ENCODE data around the gene MT1G. TPM values are rescaled to one million over a fixed set of nuclear protein-coding genes. Genes with fewer than 3 reads are reported as not detected.
"Not testable (repeated sequence)": the region's sequence is repeated elsewhere in the genome, so short reads cannot be mapped to it uniquely, and the experiment has no call there.

MT1G gene
- total and polyA plus RNA-seq, 2 experiments from 2014 or later = not detected

GRCh38 chr16:56670620-56670934, 2.7 kb upstream of the MT1G start:
- peaks cover 100% of the 10 kb centered on the region for H3K27me3 ChIP-seq
- no peaks in the 10 kb centered on the region for H3K9me3 ChIP-seq (ENCODE audit: low read depth)
- H3K27ac ChIP-seq = no peak overlapping the region
- TF ChIP-seq CTCF (IDR thresholded peaks at IDR 0.05; ENCODE audit: low read depth, low read length) = no peak
- no peak for DNase-seq (ENCODE audit: low read depth in 1 of 2, low spot score in 1 of 2)
- no peaks in the 10 kb centered on the region for H3K36me3 ChIP-seq
- no peak overlapping the region for H3K4me3 ChIP-seq
- H3K4me1 ChIP-seq (ENCODE audit: low read depth) = no peaks in the 10 kb centered on the region

DNA sequence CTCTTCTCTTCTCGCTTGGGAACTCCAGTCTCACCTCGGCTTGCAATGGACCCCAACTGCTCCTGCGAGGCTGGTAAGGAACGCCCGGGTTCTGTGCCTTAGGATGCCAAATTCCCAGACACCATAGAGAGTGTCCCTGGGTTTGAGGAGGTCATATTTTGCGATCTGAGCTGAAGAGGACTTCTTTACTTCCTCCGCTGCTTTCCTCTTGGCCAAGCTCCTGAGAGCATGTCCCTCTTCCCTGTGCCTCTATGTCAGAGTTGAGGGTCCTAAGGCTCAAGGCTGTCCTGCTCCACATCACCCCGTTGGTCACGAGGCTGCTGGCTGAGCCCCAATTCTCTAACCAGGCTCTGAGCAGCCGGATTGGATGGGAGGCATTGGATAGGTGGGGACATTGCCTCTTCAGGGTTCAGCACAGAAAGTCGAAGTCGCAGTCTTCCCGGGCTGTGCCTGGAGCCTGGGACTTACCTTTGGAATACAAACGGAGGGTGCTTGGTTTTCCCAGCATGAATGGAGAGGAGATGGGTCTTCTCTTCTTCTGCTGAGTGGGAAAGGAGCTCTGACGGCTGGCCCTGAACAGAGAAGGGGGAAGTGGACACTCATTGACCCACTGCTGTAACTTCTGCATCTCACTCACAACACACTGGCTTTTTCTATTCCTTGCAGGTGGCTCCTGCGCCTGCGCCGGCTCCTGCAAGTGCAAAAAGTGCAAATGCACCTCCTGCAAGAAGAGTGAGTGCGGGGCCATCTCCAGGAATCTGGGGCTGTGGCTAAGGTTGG, 2.2 kb upstream of the MT1G start:
- no peak overlapping the region for H3K4me3 ChIP-seq
- no peak for TF ChIP-seq CTCF (IDR thresholded peaks at IDR 0.05; ENCODE audit: low read depth, low read length)
- H3K4me1 ChIP-seq (ENCODE audit: low read depth) = no peaks in the 10 kb centered on the region
- no peaks in the 10 kb centered on the region for H3K36me3 ChIP-seq
- peaks cover 100% of the 10 kb centered on the region for H3K27me3 ChIP-seq
- no peak for DNase-seq (ENCODE audit: low read depth in 1 of 2, low spot score in 1 of 2)
- no peak overlapping the region for H3K27ac ChIP-seq
- H3K9me3 ChIP-seq (ENCODE audit: low read depth) = no peaks in the 10 kb centered on the region

GRCh38 chr16:56669005-56669839, 1.4 kb upstream of the MT1G start, which contains the start of gene MT1H:
MT1H (plus strand) TSS chr16:56669814; CDS start chr16:56669885, 71 bp downstream.
- Histone ChIP-seq H3K27me3 (peaks cover 100% of the 10 kb centered on the region), H3K4me3 (no peak within 1 kb of the TSS), H3K36me3 (no peaks in the 10 kb centered on the region), H3K27ac (no peak within 1 kb of the TSS), H3K4me1 (ENCODE audit: low read depth) (no peaks in the 10 kb centered on the region), H3K9me3 (ENCODE audit: low read depth) (no peaks in the 10 kb centered on the region)
- no peak for TF ChIP-seq CTCF (IDR thresholded peaks at IDR 0.05; ENCODE audit: low read depth, low read length)
- no peak for DNase-seq (ENCODE audit: low read depth in 1 of 2, low spot score in 1 of 2)

DNA sequence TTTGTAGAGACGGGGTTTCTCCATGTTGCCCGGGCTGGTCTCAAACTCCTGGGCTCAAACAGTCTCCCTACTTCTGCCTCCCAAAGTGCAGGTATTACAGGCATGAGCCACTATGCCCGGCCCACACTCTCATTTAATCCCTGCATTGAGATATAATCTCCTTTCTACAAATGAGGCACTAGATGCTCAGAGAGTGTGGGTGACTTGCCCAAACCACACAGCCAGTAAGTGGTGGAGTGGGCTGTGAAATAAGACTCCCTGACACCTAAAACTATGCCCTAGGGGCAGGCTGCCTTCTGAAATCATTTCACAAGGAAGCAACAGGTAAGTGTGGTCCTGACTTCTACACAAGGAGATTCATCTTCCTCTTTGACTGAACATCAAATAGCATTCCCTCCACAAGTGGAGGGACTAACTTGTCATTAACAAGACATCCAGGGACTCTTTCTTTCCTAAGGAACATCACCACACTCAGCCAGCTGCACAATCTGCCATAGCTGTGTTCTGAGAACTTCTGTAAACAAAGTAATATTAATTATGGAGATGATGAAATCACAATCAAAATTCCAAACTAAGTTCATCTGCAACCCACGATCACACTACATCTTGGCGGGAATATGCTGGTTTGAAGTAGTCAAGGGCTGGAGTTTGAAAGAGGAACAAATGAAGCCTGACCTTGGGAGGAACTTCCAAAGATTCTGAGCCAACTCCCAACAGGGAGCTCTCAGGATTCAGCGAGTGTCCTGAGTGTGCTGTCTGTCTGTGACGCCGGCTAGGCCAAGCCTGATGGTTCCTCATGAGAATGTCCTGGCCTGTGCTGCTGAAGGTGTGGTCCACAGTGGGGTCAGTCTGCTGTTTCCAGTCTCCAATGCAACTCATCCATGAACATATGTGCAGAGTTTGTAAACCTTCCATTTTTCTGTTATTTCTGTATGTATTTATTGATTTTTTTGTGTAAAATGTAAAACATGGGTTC, 2.3 kb downstream of the MT1G start:
- not testable (repeated sequence) for H3K4me3 ChIP-seq; H3K9me3 ChIP-seq (ENCODE audit: low read depth); H3K27ac ChIP-seq; H3K4me1 ChIP-seq (ENCODE audit: low read depth); H3K36me3 ChIP-seq; DNase-seq (ENCODE audit: low read depth in 1 of 2, low spot score in 1 of 2)
- peaks cover 100% of the 10 kb centered on the region for H3K27me3 ChIP-seq

- DNase-seq (ENCODE audit: low read depth in 1 of 2, low spot score in 1 of 2) = no peak
- no peak for TF ChIP-seq CTCF (IDR thresholded peaks at IDR 0.05; ENCODE audit: low read depth, low read length)
- no peak overlapping the region for H3K27ac ChIP-seq
- H3K4me3 ChIP-seq = no peak overlapping the region
- no peaks in the 10 kb centered on the region for H3K9me3 ChIP-seq (ENCODE audit: low read depth)
- H3K27me3 ChIP-seq = peaks cover 100% of the 10 kb centered on the region
- H3K36me3 ChIP-seq = no peaks in the 10 kb centered on the region
- peaks cover 3% of the 10 kb centered on the region for H3K4me1 ChIP-seq (ENCODE audit: low read depth)
These were observed 3.4 kb downstream of the MT1G start for GRCh38 chr16:56664506-56664905.

Data from cardiac muscle cell (in vitro differentiated cells and primary cell).